Measurements from ENCODE around the gene MYCN.
"Not testable (repeated sequence)": the region's sequence is repeated elsewhere in the genome, so short reads cannot be mapped to it uniquely, and the experiment has no call there.

- not testable (repeated sequence) for TF ChIP-seq CTCF, POLR2A (IDR thresholded peaks at IDR 0.05)
Measured at GRCh38 chr2:15951936-15952335, 11.6 kb downstream of the MYCN start.

Data from prostate gland (tissue), 2 donors.